ENCODE measurements around the gene MTMR2.

DNA sequence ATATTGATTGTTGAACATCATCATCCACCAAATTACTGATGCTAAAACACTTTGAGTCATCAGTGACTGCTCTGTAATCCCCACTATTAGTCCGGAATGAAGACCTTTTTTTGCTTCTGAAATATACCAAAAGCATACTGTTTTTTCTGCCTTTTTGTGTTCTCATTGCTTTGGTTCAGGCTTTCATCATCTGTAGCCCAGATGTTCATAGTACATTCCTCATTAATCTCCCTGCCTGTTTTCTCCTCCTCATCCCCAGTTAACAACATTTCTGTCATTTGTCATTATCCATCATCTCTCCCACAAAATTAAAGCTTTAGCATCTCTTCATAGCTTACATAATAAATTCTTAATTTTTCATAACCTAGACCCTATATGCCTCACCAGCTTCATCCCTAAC is 124.4 kb downstream of the MTMR2 start:
- no peak for TF ChIP-seq CTCF (IDR thresholded peaks at IDR 0.05 in 8 of 11, conservative IDR thresholded peaks at IDR 0.05 in 3 of 11)
- TF ChIP-seq POLR2A (IDR thresholded peaks at IDR 0.05): no peak
